Upper lobe of left lung (tissue), 6 donors: ENCODE data around the gene SNX6. TPM values are rescaled to one million over a fixed set of nuclear protein-coding genes. Genes with fewer than 3 reads are reported as not detected.

Source experiments
- ATAC-seq, 2 donors: fragments of 200-7000 bp; cut with Tn5 transposase; one replicate each; pipeline ENCODE4 v1.9.1; 2022; ENCODE audit warnings: mild to moderate bottlenecking in 2 of 2, moderate library complexity in 2 of 2; ENCODE audit not compliant: low FRiP score in 2 of 2
- DNase-seq, 2 donors: peaks; one replicate each; pipeline ENCODE4 v3.0.0-alpha.2; 2019 to 2020
- H3K27ac ChIP-seq, 4 donors: fragments of 200-600 bp; sonication (generic); one replicate each; pipeline ENCODE4 v1.5.1; 2016 to 2019
- H3K27me3 ChIP-seq, 4 donors: fragments of 200-600 bp; sonication (generic); one replicate each; pipeline ENCODE4 v1.5.1; 2017 to 2019
- H3K36me3 ChIP-seq, 4 donors: fragments of 200-600 bp; sonication (generic); one replicate each; pipeline ENCODE4 v1.5.1; 2016 to 2019
- H3K4me1 ChIP-seq, 4 donors: fragments of 200-600 bp; sonication (generic); one replicate each; pipeline ENCODE4 v1.5.1; 2018 to 2019
- H3K4me3 ChIP-seq, 4 donors: fragments of 200-600 bp; sonication (generic); one replicate each; pipeline ENCODE4 v1.5.1; 2017 to 2019; ENCODE audit warnings: mild to moderate bottlenecking in 2 of 4, moderate library complexity in 1 of 4
- H3K9me3 ChIP-seq, 4 donors: fragments of 200-600 bp; sonication (generic); one replicate each; pipeline ENCODE4 v1.5.1; 2018 to 2019
- EP300 ChIP-seq, 4 donors: sonication (generic); formaldehyde crosslinking; IDR thresholded peaks; one replicate each; pipeline ENCODE4 v1.5.1; 2017; ENCODE audit warnings: antibody characterized with exemption in 4 of 4, control low read depth in 2 of 4
- POLR2A ChIP-seq, 4 donors: fragments of 450-650 bp; IDR thresholded peaks; one replicate each; pipeline ENCODE4 v1.5.1; 2016 to 2017; ENCODE audit warnings: antibody characterized with exemption in 4 of 4, mild to moderate bottlenecking in 2 of 4
- POLR2AphosphoS5 ChIP-seq, 2 donors: sonication (generic); formaldehyde crosslinking; IDR thresholded peaks; one replicate each; pipeline ENCODE4 v1.5.1; 2017; ENCODE audit warnings: antibody characterized with exemption in 2 of 2
- WGBS, 2 donors: methylation state at CpG; one replicate each; pipeline ENCODE4 v1.1.5; 2017 to 2018; 5-methylcytosine and 5-hydroxymethylcytosine counted together
- total RNA-seq, 6 donors: library from RNA; depleted of rRNA in 4 of 6; stranded (reverse); fragments of >200 nt in 4 of 6; gene quantifications; one replicate each; pipeline versions ENCODE4 v1.1.0 to v1.2.1, GENCODE V29; 2016 to 2021
- TF ChIP-seq, protein P1 (sequence below), 6 experiments: fragments of 450-650 bp in 4 of 6; fragments of 200-600 bp in 2 of 6; sonication (generic) in 2 of 6; IDR thresholded peaks; one replicate each; pipeline ENCODE4 v1.5.1; 2016 to 2019; ENCODE audit warnings: antibody characterized with exemption in 6 of 6
- donor health status: DM: no; HTN: no; CAD: no; lungs with moderate emphysema.
- donor health status: DM: no; HTN: yes; CAD: no; lungs with severe emphysema.

Gene SNX6
- total RNA-seq, 6 donors from 2014 or later = 23.0 to 60.9 (median 46.8) TPM

- no peak overlapping the region for H3K4me3 ChIP-seq
- no peaks in the 10 kb centered on the region for H3K9me3 ChIP-seq
- WGBS, 2 donors = 57 to 67% methylated on average over 1 of the region's 1 CpG
- DNase-seq (no peak), ATAC-seq (no peak)
- no peak overlapping the region for H3K27ac ChIP-seq
- TF ChIP-seq POLR2A (IDR thresholded peaks at IDR 0.05) (no peak), EP300 (IDR thresholded peaks at IDR 0.05) (no peak), POLR2AphosphoS5 (IDR thresholded peaks at IDR 0.05) (no peak)
- TF ChIP-seq, protein P1, sequence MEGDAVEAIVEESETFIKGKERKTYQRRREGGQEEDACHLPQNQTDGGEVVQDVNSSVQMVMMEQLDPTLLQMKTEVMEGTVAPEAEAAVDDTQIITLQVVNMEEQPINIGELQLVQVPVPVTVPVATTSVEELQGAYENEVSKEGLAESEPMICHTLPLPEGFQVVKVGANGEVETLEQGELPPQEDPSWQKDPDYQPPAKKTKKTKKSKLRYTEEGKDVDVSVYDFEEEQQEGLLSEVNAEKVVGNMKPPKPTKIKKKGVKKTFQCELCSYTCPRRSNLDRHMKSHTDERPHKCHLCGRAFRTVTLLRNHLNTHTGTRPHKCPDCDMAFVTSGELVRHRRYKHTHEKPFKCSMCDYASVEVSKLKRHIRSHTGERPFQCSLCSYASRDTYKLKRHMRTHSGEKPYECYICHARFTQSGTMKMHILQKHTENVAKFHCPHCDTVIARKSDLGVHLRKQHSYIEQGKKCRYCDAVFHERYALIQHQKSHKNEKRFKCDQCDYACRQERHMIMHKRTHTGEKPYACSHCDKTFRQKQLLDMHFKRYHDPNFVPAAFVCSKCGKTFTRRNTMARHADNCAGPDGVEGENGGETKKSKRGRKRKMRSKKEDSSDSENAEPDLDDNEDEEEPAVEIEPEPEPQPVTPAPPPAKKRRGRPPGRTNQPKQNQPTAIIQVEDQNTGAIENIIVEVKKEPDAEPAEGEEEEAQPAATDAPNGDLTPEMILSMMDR (IDR thresholded peaks at IDR 0.05) = no peak
- no peaks in the 10 kb centered on the region for H3K27me3 ChIP-seq
- H3K36me3 ChIP-seq = no peaks in the 10 kb centered on the region
- H3K4me1 ChIP-seq = peaks cover 4 to 8% (median 5%) of the 10 kb centered on the region in 4 donors
These were observed 3.8 kb upstream of the SNX6 start for GRCh38 chr14:34633742-34634141.

GRCh38 chr14:34632411-34632978 is 2.5 kb upstream of the SNX6 start:
- ATAC-seq (no peak), DNase-seq (no peak)
- Histone ChIP-seq H3K27me3 (no peaks in the 10 kb centered on the region), H3K27ac (no peak overlapping the region), H3K9me3 (no peaks in the 10 kb centered on the region), H3K4me1 (peaks cover 10 to 18% (median 12%) of the 10 kb centered on the region in 4 donors), H3K36me3 (no peaks in the 10 kb centered on the region), H3K4me3 (no peak overlapping the region)
- 89 to 93% methylated on average over 5 of the region's 5 CpGs for WGBS, 2 donors
- TF ChIP-seq POLR2AphosphoS5 (IDR thresholded peaks at IDR 0.05) (no peak), EP300 (IDR thresholded peaks at IDR 0.05) (no peak), POLR2A (IDR thresholded peaks at IDR 0.05) (no peak)
- TF ChIP-seq, protein P1 (IDR thresholded peaks at IDR 0.05) = no peak

- H3K36me3 ChIP-seq = peaks cover 0 to 6% (median under 1%) of the 10 kb centered on the region in 4 donors
- H3K27ac ChIP-seq = peak overlapping the region; percentile 89 to 98 (median 92)
- no peaks in the 10 kb centered on the region for H3K9me3 ChIP-seq
- WGBS, 2 donors = 0 to 7% methylated on average over 5 to 13 of the region's 13 CpGs
- ATAC-seq (peak in 1 of 2 donors; percentile 19), DNase-seq (no peak)
- H3K27me3 ChIP-seq = no peaks in the 10 kb centered on the region
- TF ChIP-seq, protein P1 (IDR thresholded peaks at IDR 0.05) = no peak
- TF ChIP-seq POLR2A (IDR thresholded peaks at IDR 0.05) = no peak
- no peak for TF ChIP-seq POLR2AphosphoS5 (IDR thresholded peaks at IDR 0.05)
- peak overlapping the region; percentile 71 to 81 (median 80) for H3K4me3 ChIP-seq
- H3K4me1 ChIP-seq = peaks cover 10 to 22% (median 12%) of the 10 kb centered on the region in 4 donors
These were observed 648 bp downstream of the SNX6 start for GRCh38 chr14:34629344-34629656.

- Histone ChIP-seq H3K9me3 (no peaks in the 10 kb centered on the region), H3K27me3 (no peaks in the 10 kb centered on the region), H3K4me3 (peak overlapping the region; percentile 71 to 81 (median 80)), H3K4me1 (peaks cover 10 to 27% (median 12%) of the 10 kb centered on the region in 4 donors), H3K36me3 (peaks cover 0 to 6% (median 3%) of the 10 kb centered on the region in 4 donors), H3K27ac (peak overlapping the region in 2 of 4 donors; percentile 90 to 98)
- TF ChIP-seq, protein P1 (IDR thresholded peaks at IDR 0.05) = no peak
- no peak for TF ChIP-seq POLR2AphosphoS5 (IDR thresholded peaks at IDR 0.05)
- DNase-seq (peak in 1 of 2 donors; percentile 22), ATAC-seq (peak in 1 of 2 donors; percentile 22)
- 17 to 25% methylated on average over 5 of the region's 5 CpGs for WGBS, 2 donors
These were observed 1.2 kb downstream of the SNX6 start for GRCh38 chr14:34628681-34629135.

- 72 to 86% methylated on average over 3 of the region's 3 CpGs for WGBS, 2 donors
- Histone ChIP-seq H3K9me3 (no peaks in the 10 kb centered on the region), H3K27me3 (no peaks in the 10 kb centered on the region), H3K36me3 (peaks cover 0 to 37% (median 5%) of the 10 kb centered on the region in 4 donors), H3K4me1 (peaks cover 6 to 37% (median 14%) of the 10 kb centered on the region in 4 donors), H3K27ac (no peak overlapping the region), H3K4me3 (no peak overlapping the region)
- TF ChIP-seq EP300 (IDR thresholded peaks at IDR 0.05) (no peak), POLR2A (IDR thresholded peaks at IDR 0.05) (no peak), POLR2AphosphoS5 (IDR thresholded peaks at IDR 0.05) (no peak)
- TF ChIP-seq, protein P1 (IDR thresholded peaks at IDR 0.05) = no peak
- no peak for DNase-seq
- ATAC-seq = no peak
These were observed 6.4 kb downstream of the SNX6 start for GRCh38 chr14:34623506-34623905.
